ENCODE results near the gene POLDIP3.
"Not testable (repeated sequence)": the region's sequence is repeated elsewhere in the genome, so short reads cannot be mapped to it uniquely, and the experiment has no call there.

Gene POLDIP3

GRCh38 chr22:42585096-42585495, 29.6 kb downstream of the POLDIP3 start:
- no peak for DNase-seq

DNA sequence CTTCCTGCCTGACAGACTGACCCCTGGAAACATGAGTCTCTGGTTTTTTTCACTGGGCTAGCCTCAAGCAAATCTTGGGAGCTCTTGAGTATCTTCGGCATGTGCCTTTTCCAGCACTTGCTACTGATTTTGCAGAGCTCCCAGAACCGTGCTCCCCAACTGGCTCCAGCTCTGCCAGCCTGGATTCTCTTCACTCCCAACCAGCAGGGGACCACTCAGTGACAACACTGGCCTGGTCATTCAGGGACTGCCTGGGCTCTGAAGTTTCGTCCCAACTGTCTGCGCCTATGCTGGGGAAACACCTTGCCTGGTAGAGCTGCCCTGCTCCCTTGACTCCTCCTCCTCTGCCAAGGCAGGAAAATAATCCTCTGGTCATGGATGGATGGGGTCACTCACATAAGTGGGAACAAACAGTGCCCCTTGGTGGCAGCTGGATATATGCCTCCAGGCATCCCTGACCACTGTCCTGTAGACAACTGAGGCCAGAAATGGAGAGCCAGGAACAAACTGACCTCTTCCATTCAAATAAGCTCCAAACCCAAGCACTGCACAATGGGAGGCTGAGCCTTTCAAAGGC, 30.2 kb downstream of the POLDIP3 start:
- no peak for DNase-seq

DNA sequence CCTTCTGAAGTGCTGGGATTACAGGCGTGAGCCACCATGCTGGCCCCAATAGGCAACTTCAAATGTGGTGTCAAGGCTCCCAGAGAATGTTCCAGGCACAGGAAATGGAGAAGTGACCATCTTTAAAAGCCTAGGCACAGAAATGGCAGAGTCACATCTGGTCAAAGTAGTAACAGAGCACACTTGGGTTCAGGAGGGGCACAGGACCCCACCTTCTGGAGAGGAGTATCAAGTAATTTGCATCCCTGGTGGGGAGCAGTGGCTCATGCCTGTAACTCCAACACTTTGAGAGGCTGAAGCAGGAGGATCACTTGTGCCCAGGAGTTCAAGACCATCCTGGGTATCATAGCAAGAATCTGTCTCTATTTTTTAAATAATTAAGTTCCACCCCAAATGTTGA, 31.7 kb downstream of the POLDIP3 start:
- no peak for DNase-seq

DNA sequence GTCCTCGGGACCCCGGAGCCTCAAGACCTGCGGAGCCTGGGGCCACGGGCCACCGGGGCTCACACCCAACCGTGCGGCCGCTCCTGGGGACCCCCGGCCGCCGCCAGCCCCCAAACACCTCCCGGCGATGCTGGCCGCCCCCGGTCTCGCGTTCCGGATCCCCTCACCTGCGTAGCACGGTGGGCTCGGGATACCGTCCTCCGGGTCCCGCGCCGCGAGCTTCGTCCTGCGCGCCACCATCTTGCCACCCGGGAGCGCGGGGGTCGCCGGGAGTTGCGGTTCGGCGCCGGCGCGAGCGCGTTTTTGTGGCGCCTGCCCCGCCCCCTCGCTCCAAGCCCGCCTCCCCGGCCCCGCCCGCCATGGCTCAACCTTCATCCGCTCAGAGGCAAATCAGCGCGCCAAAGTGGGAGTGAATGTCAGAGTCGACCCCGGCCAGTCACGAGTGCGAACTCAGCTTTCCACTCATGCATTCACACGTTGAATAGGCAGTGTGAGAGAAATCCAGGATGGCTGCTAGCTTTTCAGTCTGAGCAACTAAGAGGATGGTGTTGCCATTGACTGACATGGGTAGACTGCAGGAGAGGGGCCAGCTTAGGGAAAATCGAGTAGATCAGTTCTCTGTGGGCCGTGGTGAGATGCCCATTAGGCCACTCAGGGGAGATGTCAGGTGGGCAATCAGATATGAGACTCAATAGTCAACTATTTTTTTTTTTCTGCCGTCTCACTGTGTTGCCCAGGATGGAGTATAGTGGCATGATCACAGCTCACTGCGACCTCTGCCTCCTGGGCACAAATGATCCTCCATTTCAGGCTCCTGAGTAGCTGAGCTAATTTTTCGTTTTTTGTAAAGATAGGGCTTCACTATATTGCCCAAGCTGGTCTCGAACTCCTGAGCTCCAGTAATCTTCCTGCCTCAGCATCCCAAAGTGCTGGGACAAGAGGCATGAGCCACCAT, 32.6 kb downstream of the POLDIP3 start:
- peak; percentile 91 for DNase-seq

DNA sequence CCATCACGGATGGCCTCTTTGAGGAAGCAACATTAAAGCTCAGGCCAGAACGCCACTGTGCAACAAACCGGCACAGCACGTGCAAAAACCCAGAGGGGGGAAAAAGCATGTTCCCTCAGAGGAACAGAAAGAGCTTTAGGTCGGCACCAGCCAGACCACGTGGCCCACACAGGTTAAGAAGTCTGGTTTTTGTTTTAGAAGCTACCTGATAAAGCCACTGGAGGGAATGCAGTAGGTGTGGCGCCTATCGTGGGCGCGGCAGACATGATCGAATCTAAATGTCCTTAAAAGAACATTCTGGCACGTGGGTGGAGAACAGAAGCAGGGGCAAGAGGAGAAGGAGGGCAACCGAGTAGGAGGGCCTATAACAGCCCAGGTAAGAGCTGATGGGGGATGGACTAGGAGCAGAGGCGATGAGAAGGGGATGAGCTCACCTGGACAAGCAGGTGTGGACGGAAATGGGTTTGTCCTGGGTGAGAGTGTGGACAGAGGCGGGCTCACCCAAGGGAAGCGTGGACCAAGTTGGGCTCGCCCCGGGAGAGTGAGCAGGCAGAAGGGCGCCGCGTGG, 33.4 kb downstream of the POLDIP3 start:
- DNase-seq = not testable (repeated sequence)

DNA sequence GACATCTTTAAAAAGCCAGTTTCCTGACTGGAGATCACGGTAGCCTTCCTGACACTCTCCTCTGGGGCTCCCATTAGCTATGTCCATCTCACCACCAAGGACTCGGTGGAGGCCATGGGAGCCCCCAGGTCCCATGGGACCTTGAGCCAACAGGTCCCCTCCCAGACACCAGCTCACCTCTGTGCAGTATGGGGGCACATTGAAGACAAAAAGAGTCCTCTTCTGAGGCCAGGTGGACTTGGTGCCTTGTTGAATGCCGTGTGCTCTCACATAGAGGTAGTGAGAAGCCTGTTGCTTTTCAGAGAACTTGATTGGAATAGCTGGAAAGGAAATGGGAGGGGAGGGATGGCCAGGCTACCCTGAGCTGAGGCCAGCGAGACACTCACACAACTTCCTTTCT, 34.6 kb downstream of the POLDIP3 start:
- DNase-seq = not testable (repeated sequence)

- no peak for DNase-seq
Observed at GRCh38 chr22:42577623-42578240, 37.0 kb downstream of the POLDIP3 start.

GRCh38 chr22:42577141-42577540, 37.5 kb downstream of the POLDIP3 start:
- DNase-seq = not testable (repeated sequence)

GRCh38 chr22:42575996-42576574, 38.6 kb downstream of the POLDIP3 start:
- DNase-seq = not testable (repeated sequence)

GRCh38 chr22:42574468-42574867, 40.2 kb downstream of the POLDIP3 start:
- not testable (repeated sequence) for DNase-seq

DNA sequence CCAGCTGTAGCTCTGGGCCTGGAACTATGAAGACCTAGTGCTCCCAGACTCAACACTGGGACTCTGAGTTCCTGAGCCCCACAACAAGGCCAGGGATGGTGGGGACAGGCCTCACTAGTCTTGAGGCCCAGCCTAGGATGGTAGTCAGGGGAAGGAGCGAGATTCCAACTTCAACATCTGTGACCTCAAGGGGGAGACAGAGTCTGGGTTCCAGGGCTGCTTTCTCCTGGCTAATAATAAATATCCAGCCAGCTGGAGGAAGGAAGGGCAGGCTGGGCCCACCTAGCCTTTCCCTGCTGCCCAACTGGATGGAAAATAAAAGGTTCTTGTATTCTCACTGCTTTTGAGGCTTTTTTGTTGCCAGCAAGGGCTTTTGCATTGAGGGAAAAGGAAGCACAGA, 40.6 kb downstream of the POLDIP3 start:
- not testable (repeated sequence) for DNase-seq

GRCh38 chr22:42571068-42571467, 43.6 kb downstream of the POLDIP3 start:
- not testable (repeated sequence) for DNase-seq

GRCh38 chr22:42570580-42570979, 44.1 kb downstream of the POLDIP3 start:
- not testable (repeated sequence) for DNase-seq

DNA sequence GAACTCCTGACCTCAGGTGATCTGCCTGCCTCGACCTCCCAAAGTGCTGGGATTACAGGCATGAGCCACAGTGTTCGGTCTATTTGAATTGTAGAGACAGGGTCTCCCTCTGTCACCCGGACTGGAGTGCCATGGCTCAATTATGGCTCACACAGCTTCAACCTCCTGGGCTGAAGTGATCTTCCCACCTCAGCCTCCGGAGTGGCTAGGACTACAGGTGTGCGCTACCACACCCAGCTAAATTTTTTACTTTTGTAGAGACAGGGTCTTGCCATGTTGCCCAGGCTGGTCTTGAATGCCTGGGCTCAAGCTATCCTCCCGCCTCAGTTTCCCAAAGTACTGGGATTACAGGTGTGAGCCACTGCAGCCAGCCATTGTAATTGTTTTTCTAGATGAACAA, 46.7 kb downstream of the POLDIP3 start:
- DNase-seq = not testable (repeated sequence)

DNA sequence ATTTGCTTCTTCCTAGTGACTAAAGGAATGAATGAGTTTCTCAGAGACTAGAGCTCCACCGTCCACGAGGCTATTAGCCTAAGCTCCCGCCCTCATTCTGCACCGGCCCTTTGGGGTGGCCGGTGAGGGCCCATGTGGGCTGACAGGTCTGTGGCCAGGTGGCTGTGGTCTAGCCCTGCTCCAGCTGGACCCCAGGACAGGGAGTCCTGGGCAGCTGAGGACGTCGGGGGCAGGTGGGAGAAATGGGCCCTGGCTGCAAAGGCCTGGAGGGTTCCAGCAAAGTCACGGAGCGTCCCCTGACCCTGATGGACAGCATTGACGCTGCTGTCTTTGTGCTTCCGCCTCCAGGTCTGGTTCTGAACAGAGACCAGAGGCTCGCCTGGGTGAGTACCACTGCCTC, 48.7 kb downstream of the POLDIP3 start:
- no peak for DNase-seq

DNA sequence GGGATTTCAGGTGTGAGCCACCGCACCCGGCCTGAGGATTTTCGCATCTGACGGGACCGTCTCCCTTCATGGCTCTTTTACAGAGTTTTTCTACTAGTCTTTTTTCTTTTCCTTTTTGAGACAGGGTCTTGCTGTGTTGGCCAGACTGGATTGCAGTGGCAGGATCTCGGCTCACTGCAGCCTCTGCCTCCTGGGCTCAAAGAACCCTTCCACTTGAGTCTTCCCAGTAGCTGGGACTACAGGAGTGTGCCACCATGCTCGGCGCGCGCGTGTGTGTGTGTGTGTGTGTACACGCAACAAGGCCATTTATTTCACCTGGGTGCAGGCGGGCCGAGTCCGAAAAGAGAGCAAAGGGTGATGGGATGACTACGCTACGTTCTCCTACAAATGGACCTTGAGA, 50.0 kb downstream of the POLDIP3 start:
- DNase-seq = no peak

DNA sequence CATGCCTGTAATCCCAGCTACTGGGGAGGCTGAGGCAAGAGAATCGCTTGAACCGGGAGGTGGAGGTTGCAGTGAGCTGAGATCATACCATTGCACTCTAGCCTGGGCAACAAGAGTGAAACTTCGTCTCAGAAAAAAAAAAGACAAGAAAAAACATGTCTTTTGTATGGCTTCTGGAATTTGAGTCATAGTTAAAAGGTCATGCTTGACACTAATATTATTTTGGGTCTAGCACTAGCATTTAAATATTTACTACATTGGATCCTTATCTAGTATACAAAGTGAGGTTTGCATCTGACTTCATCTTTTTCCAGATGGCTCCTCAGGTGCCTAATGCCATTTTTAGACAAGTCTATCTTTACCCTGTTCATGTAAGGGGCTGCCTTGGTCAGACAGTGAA, 50.7 kb downstream of the POLDIP3 start:
- DNase-seq = not testable (repeated sequence)

DNA sequence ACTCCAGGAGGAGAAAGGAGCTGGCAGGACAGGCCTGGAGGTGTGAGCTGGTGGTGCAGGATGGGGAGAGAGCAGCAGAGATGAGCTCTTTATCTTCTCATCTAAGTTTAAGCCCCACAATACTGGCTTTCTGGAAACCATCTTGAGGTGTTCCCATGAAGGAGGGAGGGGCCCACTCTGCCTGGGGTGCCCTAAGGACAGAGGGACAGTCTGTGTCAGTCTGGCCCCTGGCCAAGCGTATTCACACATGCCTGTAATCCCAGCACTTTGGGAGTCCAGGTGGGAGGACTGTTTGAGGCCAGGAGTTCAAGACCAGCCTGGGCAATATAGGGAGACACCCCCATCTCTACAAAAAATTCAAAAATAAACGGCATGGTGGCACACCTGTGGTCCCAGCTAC, 52.0 kb downstream of the POLDIP3 start:
- DNase-seq = no peak

DNA sequence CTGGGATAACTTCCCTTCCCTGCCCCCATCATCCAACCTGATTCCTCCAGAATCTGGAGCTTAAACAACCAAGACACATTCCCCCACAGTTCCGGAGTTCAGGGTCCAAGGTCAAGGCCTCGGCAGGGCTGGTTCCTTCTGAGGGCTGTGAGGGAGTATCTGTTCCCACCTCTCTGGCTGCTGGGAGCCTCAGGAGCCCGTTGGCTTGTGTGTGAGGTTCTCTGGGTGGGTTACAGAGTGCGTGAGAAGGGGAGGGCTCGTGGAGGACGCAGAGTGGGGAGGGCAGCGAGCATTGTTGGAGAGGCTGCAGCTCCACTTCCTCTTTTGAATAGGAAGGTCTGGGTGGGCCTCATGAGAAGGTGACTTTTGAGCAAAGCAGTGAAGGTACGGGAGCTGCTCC, 52.4 kb downstream of the POLDIP3 start:
- DNase-seq = no peak

DNA sequence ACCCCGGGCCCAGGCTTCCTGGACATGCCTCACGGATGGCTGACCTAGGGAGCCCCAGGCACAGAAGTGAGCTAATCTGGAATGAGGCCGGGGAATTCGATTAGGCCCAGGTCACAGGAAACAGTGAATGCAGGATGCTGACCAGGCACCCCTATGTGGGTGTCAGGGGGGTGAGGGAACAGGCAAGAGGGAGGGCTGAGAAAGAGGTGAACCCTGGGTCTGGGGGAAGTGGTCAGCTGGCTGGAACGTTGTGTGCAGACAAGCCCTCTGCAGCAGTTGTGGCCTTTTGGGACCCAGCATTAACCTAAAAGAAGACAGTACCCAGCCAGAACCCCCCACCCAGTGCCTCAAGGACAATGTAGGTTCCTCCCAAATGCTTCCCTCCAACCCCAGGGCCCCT, 52.8 kb downstream of the POLDIP3 start:
- DNase-seq = peak; percentile 48

DNA sequence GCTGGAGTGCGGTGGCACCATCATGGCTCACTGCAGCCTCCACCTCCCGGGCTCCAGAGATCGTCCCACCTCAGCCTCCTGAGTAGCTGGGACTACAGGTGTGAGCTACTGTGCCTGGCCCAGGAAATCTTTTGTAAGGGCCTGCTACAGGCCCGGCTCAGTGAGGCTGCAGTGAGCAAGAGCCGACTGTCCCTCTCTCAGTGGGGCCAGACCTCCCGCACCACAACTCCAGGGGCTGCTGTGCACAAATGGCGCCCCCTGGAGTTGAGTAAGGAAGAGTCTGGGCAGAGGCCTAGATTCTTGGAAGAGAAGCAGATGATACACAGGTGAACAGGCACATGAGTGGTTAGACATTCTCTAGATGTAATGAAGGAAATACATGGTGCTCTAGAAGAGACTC, 53.9 kb downstream of the POLDIP3 start:
- DNase-seq = no peak

GRCh38 chr22:42560381-42560780, 54.3 kb downstream of the POLDIP3 start:
- no peak for DNase-seq
